Measurements from ENCODE around the gene REG4.

Gene REG4

DNA sequence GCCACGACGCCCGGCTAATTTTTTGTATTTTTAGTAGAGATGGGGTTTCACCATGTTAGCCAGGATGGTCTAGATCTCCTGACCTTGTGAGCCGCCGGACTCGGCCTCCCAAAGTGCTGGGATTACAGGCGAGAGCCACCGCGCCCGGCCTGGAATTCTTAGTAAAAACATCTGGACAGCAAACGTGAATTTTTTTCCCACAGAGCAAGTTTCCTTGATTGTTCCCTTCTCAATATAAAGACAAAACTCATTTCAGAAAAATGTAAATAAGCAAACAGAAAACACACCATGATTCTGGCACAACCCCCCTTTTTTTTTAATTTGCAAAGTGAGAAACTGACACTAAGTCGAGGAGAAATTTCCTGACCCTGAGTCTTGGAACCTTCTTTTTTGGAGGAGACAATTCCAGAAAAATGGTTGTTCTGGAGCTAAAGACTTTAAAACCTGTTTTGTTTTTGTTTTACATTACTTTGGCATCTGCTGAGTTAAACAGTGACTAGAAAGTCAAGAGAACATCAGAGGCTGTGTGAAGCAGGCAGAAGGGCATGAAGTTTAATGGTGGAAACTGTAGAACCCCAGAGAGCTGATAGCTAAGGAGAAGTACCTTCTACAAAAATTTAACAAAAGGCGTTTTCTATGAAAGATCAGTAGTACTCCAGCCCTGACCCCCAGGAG is 32.2 kb downstream of the REG4 start:
- DNase-seq: no peak

DNA sequence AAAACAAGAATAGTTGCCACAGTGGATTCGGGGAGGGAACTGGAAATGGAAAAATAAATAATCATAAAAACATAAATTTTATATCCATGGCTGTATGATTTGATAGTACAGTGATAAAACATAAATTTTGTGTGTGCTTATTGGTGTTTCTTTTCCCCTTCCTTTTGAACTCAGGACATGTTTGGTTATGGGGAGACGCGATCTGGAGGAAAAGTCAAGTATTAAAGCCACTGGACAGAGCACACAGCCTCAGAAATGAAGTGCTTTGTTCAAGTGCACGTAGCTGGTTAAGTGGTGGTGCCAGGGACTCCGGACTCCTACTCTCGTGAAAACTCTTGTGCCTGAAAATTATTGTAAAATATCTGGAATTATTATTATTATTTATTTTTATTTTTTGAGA is 32.9 kb downstream of the REG4 start:
- DNase-seq: no peak

DNA sequence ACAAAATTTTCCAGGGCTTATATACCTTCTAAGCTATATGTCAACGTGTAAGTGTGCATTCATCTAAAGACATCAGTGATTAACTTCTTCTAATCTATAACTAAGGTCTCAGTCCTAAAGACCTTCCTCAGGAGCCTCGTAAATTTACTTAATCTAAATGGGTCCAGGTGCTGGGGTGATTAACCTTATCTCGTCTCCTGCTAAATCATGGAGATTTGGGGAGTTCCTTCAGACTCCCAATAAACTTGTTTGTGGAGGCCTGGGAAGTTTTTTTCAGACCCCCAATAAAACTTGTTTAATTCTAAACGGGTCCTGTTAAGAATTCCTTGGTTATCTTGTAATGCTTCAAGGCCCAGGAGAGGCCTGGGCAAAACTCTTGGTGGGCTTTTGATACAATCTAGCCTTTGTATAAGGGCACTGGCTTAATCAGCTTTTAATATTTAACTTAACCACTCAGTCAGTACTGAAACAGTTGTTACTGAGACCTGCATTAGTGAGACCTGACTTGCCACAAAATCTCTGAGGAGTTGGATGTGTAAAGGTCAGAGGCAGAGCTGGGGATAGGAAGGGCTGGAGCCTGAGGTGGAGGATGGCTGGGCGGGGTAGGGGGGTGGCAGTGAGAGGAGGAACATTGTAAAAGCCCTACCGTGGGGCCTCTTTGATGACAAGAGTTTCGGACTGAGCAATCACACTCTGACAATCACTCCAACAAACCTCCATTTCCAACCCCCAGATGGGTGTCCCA is 36.3 kb downstream of the REG4 start:
- no peak for DNase-seq

DNA sequence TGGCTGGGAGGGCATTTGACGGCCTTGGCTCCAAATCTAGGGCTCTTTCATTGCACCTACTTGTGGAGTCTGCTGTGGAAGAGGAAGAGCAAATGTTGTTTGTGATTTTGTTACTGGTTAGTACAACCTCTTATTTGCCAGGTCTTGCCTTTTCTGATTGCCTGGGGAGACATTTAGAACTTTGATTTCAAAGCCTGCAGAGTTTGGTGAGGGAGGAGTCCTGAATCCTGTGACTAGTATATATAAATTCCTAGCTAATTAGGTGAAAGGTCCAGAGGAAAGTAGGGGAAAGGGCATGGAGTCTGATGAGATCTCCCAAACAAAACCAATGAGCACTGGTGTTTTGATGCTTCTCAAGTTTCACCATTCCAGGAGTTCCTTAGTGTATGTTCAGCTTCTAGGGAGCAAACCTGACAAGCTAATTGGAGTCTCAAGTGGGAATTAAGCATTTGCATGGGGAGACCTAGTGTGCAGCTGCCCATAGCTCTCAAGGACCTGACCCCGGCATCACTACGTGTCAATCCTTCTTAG is 37.5 kb downstream of the REG4 start:
- no peak for DNase-seq

GRCh38 chr1:119772298-119772697 is 39.0 kb downstream of the REG4 start:
- DNase-seq: no peak

DNA sequence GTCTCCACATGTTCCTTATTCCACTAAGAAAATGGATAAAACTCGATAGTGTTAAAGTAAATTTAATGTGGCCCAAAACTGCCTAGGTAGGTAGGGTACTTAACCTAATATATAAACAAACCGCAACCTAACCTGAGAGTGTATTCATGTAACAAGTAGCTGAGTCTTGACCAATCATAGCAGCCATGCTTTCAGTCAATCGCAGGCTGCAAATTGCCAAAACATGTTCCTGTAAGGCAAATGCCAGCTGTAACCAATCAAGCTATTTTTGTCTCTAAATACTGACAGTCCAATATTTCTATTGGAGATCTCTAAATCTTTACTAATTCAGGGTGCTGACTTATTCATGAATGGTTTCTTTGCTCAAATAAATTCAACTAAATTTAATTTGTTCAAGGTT is 39.5 kb downstream of the REG4 start:
- no peak for DNase-seq

- no peak for DNase-seq
Measured at GRCh38 chr1:119771016-119771415, 40.2 kb downstream of the REG4 start.

DNA sequence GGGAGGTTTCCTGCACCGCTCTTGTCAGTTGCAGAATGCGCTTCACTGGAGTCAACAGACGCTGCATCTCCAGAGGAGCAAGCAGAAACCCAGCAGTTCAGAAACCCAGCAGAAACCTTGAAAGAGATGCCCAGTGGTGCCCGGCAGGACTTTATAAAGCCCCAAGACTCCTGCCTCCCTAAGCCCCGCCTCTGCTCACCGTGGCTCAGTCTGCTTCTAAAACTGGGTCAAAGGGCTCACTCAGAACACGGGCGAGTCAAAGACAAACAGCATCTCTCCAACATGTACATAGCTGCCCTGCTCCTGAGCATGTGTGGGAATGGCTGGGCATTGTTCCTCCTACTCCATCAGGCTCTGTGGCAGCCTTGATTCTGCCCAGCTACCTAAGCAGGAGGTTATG is 42.5 kb downstream of the REG4 start, which contains the start of gene HMGCS2:
Gene HMGCS2, minus strand, starts transcription at position 128 of the 400 bp plus-strand sequence. Its CDS starts 61 bp downstream, at position 67.
- no peak for DNase-seq

GRCh38 chr1:119767486-119767885 is 43.8 kb downstream of the REG4 start:
- no peak for DNase-seq

GRCh38 chr1:119766374-119766794 is 44.9 kb downstream of the REG4 start:
- DNase-seq: no peak

GRCh38 chr1:119764220-119764619 is 47.0 kb downstream of the REG4 start:
- DNase-seq: no peak

DNA sequence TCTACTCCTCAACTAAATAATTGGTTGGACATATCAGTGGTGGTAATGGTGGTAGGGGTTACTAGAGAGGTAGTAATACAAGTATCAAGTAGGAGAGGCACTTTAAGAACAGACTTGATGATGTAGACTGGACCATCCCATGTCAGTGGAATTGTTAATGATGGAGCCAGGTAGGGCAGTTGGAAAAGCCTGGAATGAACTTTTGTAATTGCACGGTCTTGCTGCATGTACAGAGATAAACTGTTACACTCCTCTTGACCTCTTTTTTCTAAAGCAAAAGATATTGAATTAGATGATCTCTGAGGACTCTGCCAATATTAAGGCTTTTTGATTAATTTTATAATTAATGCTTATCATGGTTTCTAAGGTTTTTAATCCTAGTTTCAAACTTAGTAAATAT is 48.3 kb downstream of the REG4 start:
- DNase-seq: no peak

- DNase-seq: no peak
Measured at GRCh38 chr1:119762409-119762808, 48.9 kb downstream of the REG4 start.

DNA sequence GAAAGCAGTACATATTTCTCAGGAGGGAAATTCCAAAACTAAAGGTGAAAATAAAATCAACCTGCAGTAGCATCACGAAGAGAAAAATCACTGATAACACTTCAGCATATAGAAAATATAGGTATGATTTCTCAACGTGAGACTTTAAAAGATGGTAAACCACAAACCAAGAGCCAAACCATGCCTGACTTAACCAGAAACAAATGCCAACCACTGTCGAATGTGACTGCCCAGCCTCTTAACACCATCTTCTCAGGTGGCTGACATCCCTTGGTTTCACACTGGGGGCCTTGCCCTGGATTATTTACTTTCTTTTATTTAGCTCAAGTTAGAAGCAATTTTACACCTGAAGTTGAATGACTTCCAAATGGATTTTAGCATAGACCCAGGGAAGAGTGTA is 52.7 kb downstream of the REG4 start:
- DNase-seq: no peak

DNA sequence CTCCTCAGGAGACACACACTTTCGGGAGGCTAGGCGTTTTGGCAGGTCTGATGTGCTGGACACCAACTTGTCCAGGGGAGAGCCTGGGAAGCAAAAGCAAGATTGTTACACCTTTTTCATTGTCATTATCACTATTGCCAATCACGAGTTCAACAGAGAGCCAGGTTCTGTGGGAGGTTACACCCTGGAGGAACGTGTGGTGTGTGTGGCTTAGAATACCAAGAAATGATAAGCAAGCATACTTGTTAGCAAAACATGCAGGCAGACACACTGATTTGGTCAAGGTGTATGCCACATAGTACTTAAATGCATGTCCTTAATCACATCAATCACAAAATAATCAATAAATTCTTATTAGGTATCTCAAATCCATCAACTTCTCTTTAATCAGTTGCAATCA is 58.7 kb downstream of the REG4 start:
- DNase-seq: no peak

DNA sequence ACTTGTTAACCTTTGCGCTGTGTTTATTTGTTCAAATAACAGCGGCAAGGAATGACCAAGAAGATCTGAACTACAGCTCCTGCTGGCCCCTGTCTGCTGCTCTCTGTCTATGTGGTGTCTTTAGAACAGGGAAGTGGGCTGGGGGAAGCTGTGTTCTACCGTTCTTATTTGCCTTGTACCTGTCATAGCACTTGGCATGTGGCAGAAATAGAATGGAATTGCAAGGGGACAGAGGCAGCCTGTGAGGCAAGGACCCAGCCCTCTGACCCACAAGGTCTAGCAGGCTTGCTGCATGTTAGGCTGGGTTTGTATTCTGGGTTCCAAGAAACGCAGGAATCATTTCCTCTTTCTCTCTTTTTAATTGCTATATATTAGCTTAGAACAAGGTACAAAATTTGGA is 63.2 kb downstream of the REG4 start:
- DNase-seq: no peak

- no peak for DNase-seq
Measured at GRCh38 chr1:119747451-119747850, 63.8 kb downstream of the REG4 start.

GRCh38 chr1:119745034-119745433 is 66.2 kb downstream of the REG4 start:
- no peak for DNase-seq

DNA sequence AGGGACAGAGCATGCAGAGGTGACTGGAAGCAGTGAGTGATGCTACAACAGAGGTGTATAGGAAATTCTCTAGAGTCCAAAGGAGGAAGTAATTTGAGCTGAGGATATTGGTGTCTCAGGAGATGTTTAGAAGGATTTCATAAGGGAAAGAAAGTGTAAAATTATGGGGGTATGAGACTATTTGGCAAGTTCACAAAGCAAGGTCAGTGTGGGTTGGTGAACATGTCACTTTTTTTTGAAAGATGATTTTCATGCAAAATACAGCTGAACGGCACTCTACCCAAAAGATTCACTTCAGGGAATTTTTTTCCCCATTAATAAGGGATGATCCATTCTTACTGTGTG is 66.7 kb downstream of the REG4 start:
- no peak for DNase-seq
